B cell (primary cell): ENCODE data around the gene CUL3. TPM values are rescaled to one million over a fixed set of nuclear protein-coding genes. Genes with fewer than 3 reads are reported as not detected.

Source experiments
- ATAC-seq: fragments of 200-7000 bp; cut with Tn5 transposase; one replicate; pipeline ENCODE4 v1.10.0; 2021; ENCODE audit warnings: low read depth, mild to moderate bottlenecking, moderate number of reproducible peaks, moderate library complexity
- CTCF ChIA-PET: fragments of 350-600 bp; sonication (Branson Sonifier 250); formaldehyde crosslinking; loops from one replicate; lab custom pipeline; 2021; ENCODE audit warnings: antibody characterized with exemption, inconsistent platforms; lab: Charles Lee
- POLR2A ChIA-PET: fragments of 350-600 bp; sonication (Branson Sonifier 250); formaldehyde crosslinking; loops from one replicate; lab custom pipeline; 2021; ENCODE audit warnings: antibody characterized with exemption; lab: Charles Lee
- DNase-seq: peaks from one replicate; pipeline ENCODE4 v3.0.0; 2013
- H2AFZ ChIP-seq: 2 replicates; pipeline ENCODE4 v1.6.1; 2012; ENCODE audit warnings: mild to moderate bottlenecking, low read depth, low read length; ENCODE audit not compliant: insufficient read depth, poor library complexity, severe bottlenecking
- H3K27ac ChIP-seq, 2 donors: 1 replicate in 1 of 2; 2 replicates in 1 of 2; pipeline ENCODE4 v1.5.1; 2012 to 2013; ENCODE audit warnings: low read length in 2 of 2, mild to moderate bottlenecking in 2 of 2, moderate library complexity in 1 of 2
- H3K27me3 ChIP-seq, 4 experiments: fragments of 200-600 bp in 1 of 4; sonication (generic) in 1 of 4; replicated peaks in 1 of 4; 1 replicate in 2 of 4; 2 replicates in 2 of 4; pipeline versions ENCODE4 v1.6.1 to v1.7.0; 2013 to 2016; ENCODE audit warnings: low read length in 3 of 4, mild to moderate bottlenecking in 2 of 4, mixed read lengths in 1 of 4, moderate library complexity in 1 of 4; ENCODE audit not compliant: insufficient read depth in 4 of 4, control insufficient read depth in 3 of 4; ENCODE audit errors: control extremely low read depth in 1 of 4
- H3K36me3 ChIP-seq, 2 experiments: replicated peaks in 1 of 2; 1 replicate in 1 of 2; 2 replicates in 1 of 2; pipeline versions ENCODE4 v1.6.1 to v1.7.1; 2013; ENCODE audit warnings: low read length in 1 of 2; ENCODE audit not compliant: insufficient read depth in 2 of 2, control insufficient read depth in 1 of 2; ENCODE audit errors: control extremely low read depth in 1 of 2, extremely low read depth in 1 of 2
- H3K4me1 ChIP-seq, 2 donors: fragments of 200-600 bp in 1 of 2; sonication (generic) in 1 of 2; 1 replicate in 1 of 2; 2 replicates in 1 of 2; pipeline versions ENCODE4 v1.5.1 to v1.6.1; 2013 to 2017; ENCODE audit warnings: low read length in 2 of 2; ENCODE audit not compliant: control insufficient read depth in 2 of 2, insufficient read depth in 2 of 2
- H3K4me2 ChIP-seq: replicated peaks from 2 replicates; pipeline ENCODE3; 2012; ENCODE audit warnings: mild to moderate bottlenecking, low read depth, low read length; ENCODE audit not compliant: poor library complexity, severe bottlenecking
- H3K4me3 ChIP-seq, 5 experiments: fragments of 200-600 bp in 1 of 5; sonication (generic) in 1 of 5; 1 replicate in 3 of 5; 2 replicates in 2 of 5; pipeline versions ENCODE4 v1.5.1 to v1.7.0; 2011 to 2016; ENCODE audit warnings: low read length in 4 of 5, mild to moderate bottlenecking in 4 of 5, low read depth in 2 of 5, control low read depth in 1 of 5, moderate library complexity in 1 of 5; ENCODE audit not compliant: insufficient read depth in 1 of 5; ENCODE audit errors: control extremely low read depth in 1 of 5, extremely low read depth in 1 of 5
- H3K79me2 ChIP-seq: fragments of 200-600 bp; sonication (generic); one replicate; pipeline ENCODE4 v1.6.0; 2016; ENCODE audit warnings: low read length; ENCODE audit not compliant: control insufficient read depth, insufficient read depth
- H3K9ac ChIP-seq: fragments of 200-600 bp; sonication (generic); 2 replicates; pipeline ENCODE4 v1.6.1; 2017; ENCODE audit warnings: mild to moderate bottlenecking, low read length, moderate library complexity
- H3K9me3 ChIP-seq, 3 donors: one replicate each; pipeline versions ENCODE4 v1.6.1 to v1.7.1; 2013; ENCODE audit warnings: low read length in 2 of 3; ENCODE audit not compliant: control insufficient read depth in 2 of 3, insufficient read depth in 1 of 3; ENCODE audit errors: control extremely low read depth in 1 of 3
- H4K20me1 ChIP-seq: 2 replicates; pipeline ENCODE4 v1.6.0; 2012; ENCODE audit warnings: mild to moderate bottlenecking, low read length; ENCODE audit not compliant: insufficient read depth, control insufficient read depth, poor library complexity, severe bottlenecking
- H3K27ac Mint-ChIP-seq: one replicate; pipeline ENCODE4 v1.8.0; 2021; ENCODE audit warnings: mixed read lengths
- H3K27me3 Mint-ChIP-seq: one replicate; pipeline ENCODE4 v1.8.0; 2021; ENCODE audit warnings: mixed read lengths
- H3K4me1 Mint-ChIP-seq: one replicate; pipeline ENCODE4 v1.8.0; 2021; ENCODE audit warnings: mixed read lengths
- H3K4me3 Mint-ChIP-seq: one replicate; pipeline ENCODE4 v1.8.0; 2021; ENCODE audit warnings: mixed read lengths
- H3K9me3 Mint-ChIP-seq: one replicate; pipeline ENCODE4 v1.8.0; 2022; ENCODE audit warnings: mixed read lengths; ENCODE audit not compliant: insufficient read depth
- CTCF ChIP-seq: fragments of 200-600 bp; IDR thresholded peaks from one replicate; pipeline ENCODE4 v1.8.0; 2022; ENCODE audit warnings: antibody characterized with exemption, mild to moderate bottlenecking
- EZH2 ChIP-seq: IDR thresholded peaks from 2 replicates; pipeline ENCODE4 v1.6.1; 2012; ENCODE audit warnings: borderline replicate concordance, low read depth, mild to moderate bottlenecking, moderate library complexity, low read length; ENCODE audit not compliant: insufficient read depth, poor library complexity, severe bottlenecking
- WGBS: methylation state at CpG from one replicate; pipeline ENCODE4 v1.1.5; 2013; ENCODE audit warnings: missing lambda C conversion rate; ENCODE audit not compliant: insufficient coverage; 5-methylcytosine and 5-hydroxymethylcytosine counted together
- intact Hi-C: fragments of 100-400 bp; cut with micrococcal nuclease; formaldehyde crosslinking; loops from one replicate; pipeline ENCODE4 v1.10.0; 2022
- polyA plus RNA-seq: library from polyadenylated mRNA; depleted of rRNA; stranded (reverse); fragments of >200 nt; gene quantifications from 2 replicates; pipeline ENCODE4 v1.2.3, GENCODE V29; 2012
- total RNA-seq, 2 donors: library from RNA; stranded (reverse); fragments of 120-200 nt in 1 of 2; gene quantifications; 1 replicate in 1 of 2; 2 replicates in 1 of 2; pipeline versions ENCODE4 v1.2.3 to v1.2.4, GENCODE V29; 2013 to 2022

CUL3 gene
- total and polyA plus RNA-seq, 2 donors (not counting 1 experiment from before 2014, with no cell fraction given) = 31.1 to 138 TPM

GRCh38 chr2:224586127-224586695 is 1.0 kb upstream of the CUL3 start:
- Histone ChIP-seq H3K9ac (peak overlapping the region; percentile 81), H2AFZ (peak overlapping the region; percentile 84), H3K9me3 (no peaks in the 10 kb centered on the region), H3K27ac (peak overlapping the region; percentile 77 to 83), H3K4me1 (peaks cover 23 to 34% of the 10 kb centered on the region in 2 donors), H3K27me3 (no peaks in the 10 kb centered on the region), H3K36me3 (no peaks in the 10 kb centered on the region), H3K4me2 (peak overlapping the region; percentile 87), H3K4me3 (peak overlapping the region; percentile 79 to 95 (median 84)), H4K20me1 (peaks cover 33% of the 10 kb centered on the region), H3K79me2 (peaks cover 33% of the 10 kb centered on the region)
- POLR2A ChIA-PET = interaction anchor here (0.8 to 2.8 kb wide), 10 partner anchors 12 to 367 kb away, joined by 3 to 29 read pairs (median 4); no protein-coding TSS in a partner anchor
- WGBS = no CpG with 5 or more reads among the region's 7 CpGs
- Mint-ChIP-seq H3K27ac (peak overlapping the region; percentile 96), H3K4me1 (peaks cover 39% of the 10 kb centered on the region), H3K27me3 (no peaks in the 10 kb centered on the region), H3K9me3 (no peaks in the 10 kb centered on the region), H3K4me3 (peak overlapping the region; percentile 98)
- TF ChIP-seq CTCF (no peak), EZH2 (no peak)
- DNase-seq (peak; percentile 56), ATAC-seq (no peak)
- CTCF ChIA-PET = interaction anchor here (0.6 to 2.2 kb wide), 9 partner anchors 12 to 228 kb away, joined by 3 to 14 read pairs (median 3); no protein-coding TSS in a partner anchor
- intact Hi-C loops = loop anchor here (2.0 to 10.0 kb wide), 6 partner anchors 17 to 1931 kb away; partner anchors contain the start of genes AP1S3, FARSB and MRPL44

- Histone ChIP-seq H3K4me2 (peak overlapping the region; percentile 80), H3K4me1 (peaks cover 36 to 47% of the 10 kb centered on the region in 2 donors), H3K4me3 (peak overlapping the region; percentile 22 to 88 (median 71)), H3K36me3 (peaks cover 0 to 8% of the 10 kb centered on the region in 2 experiments), H2AFZ (peak overlapping the region; percentile 51), H4K20me1 (peaks cover 47% of the 10 kb centered on the region), H3K27ac (peak overlapping the region; percentile 83), H3K9ac (peak overlapping the region; percentile 72), H3K79me2 (peaks cover 47% of the 10 kb centered on the region), H3K9me3 (no peaks in the 10 kb centered on the region), H3K27me3 (no peaks in the 10 kb centered on the region)
- Mint-ChIP-seq H3K27me3 (no peaks in the 10 kb centered on the region), H3K4me1 (peaks cover 51% of the 10 kb centered on the region), H3K4me3 (peak overlapping the region; percentile 91), H3K9me3 (no peaks in the 10 kb centered on the region), H3K27ac (peak overlapping the region; percentile 94)
- WGBS = under 1% methylated on average over 62 of the region's 62 CpGs
- DNase-seq (peak; percentile 78), ATAC-seq (peak; percentile 8)
- ChIA-PET POLR2A (interaction anchor here (0.6 to 2.8 kb wide), 4 partner anchors 9 to 183 kb away, joined by 3 to 29 read pairs (median 4); partner anchors contain the start of gene FAM124B), CTCF (interaction anchor here (2.0 to 2.2 kb wide), 2 partner anchors 62 to 216 kb away, joined by 7 to 14 read pairs; no protein-coding TSS in a partner anchor)
- intact Hi-C loops = loop anchor here (1.0 to 10.0 kb wide), 6 partner anchors 54 to 1930 kb away; partner anchors contain the start of genes AP1S3, FARSB and MRPL44
- no peak for TF ChIP-seq CTCF
- TF ChIP-seq EZH2 = no peak
These were observed 365 bp downstream of the CUL3 start for GRCh38 chr2:224584785-224585210.
